Activated CD8-positive, alpha-beta T cell treated with anti-CD3 and anti-CD28 coated beads for 36 hours (primary cell): Measurements from ENCODE around the gene TRIM27. TPM values are rescaled to one million over a fixed set of nuclear protein-coding genes. Genes with fewer than 3 reads are reported as not detected.

Experiments used
- ATAC-seq: fragments of 200-7000 bp; cut with Tn5 transposase; one replicate; pipeline ENCODE4 v1.10.0; 2021; ENCODE audit warnings: mild to moderate bottlenecking, moderate library complexity
- CTCF ChIA-PET: fragments of 350-600 bp; sonication (Branson Sonifier 250); formaldehyde crosslinking; loops from one replicate; lab custom pipeline; 2021; ENCODE audit warnings: antibody characterized with exemption; lab: Charles Lee
- POLR2A ChIA-PET: fragments of 350-600 bp; sonication (Branson Sonifier 250); formaldehyde crosslinking; loops from one replicate; lab custom pipeline; 2021; ENCODE audit warnings: antibody characterized with exemption; lab: Charles Lee
- DNase-seq: peaks from one replicate; pipeline ENCODE4 v3.0.0-alpha.2; 2020
- H3K27ac Mint-ChIP-seq: one replicate; pipeline ENCODE4 v1.8.0; 2021; ENCODE audit warnings: mild to moderate bottlenecking, mixed read lengths
- H3K27me3 Mint-ChIP-seq: one replicate; pipeline ENCODE4 v1.8.0; 2021; ENCODE audit warnings: mixed read lengths
- H3K36me3 Mint-ChIP-seq: one replicate; pipeline ENCODE4 v1.8.0; 2021; ENCODE audit warnings: low read depth, mixed read lengths
- H3K4me1 Mint-ChIP-seq: one replicate; pipeline ENCODE4 v1.8.0; 2021; ENCODE audit warnings: low read depth, mixed read lengths
- H3K4me3 Mint-ChIP-seq: one replicate; pipeline ENCODE4 v1.8.0; 2021; ENCODE audit warnings: mild to moderate bottlenecking, moderate library complexity, mixed read lengths
- H3K9me3 Mint-ChIP-seq: one replicate; pipeline ENCODE4 v1.8.0; 2021; ENCODE audit warnings: mixed read lengths
- intact Hi-C: fragments of 100-400 bp; cut with micrococcal nuclease; formaldehyde crosslinking; loops from one replicate; pipeline ENCODE4 v1.10.0; 2022
- total RNA-seq, 2 experiments: library from RNA; stranded (reverse); gene quantifications; one replicate each; pipeline ENCODE4 v1.2.3, GENCODE V29; 2021
- TF ChIP-seq, protein P1 (sequence below): fragments of 200-600 bp; IDR thresholded peaks from one replicate; pipeline ENCODE4 v1.8.0; 2022; ENCODE audit warnings: antibody characterized with exemption, mild to moderate bottlenecking

TRIM27 gene
- total RNA-seq, 2 experiments from 2014 or later = 45.6 to 46.4 TPM

DNA sequence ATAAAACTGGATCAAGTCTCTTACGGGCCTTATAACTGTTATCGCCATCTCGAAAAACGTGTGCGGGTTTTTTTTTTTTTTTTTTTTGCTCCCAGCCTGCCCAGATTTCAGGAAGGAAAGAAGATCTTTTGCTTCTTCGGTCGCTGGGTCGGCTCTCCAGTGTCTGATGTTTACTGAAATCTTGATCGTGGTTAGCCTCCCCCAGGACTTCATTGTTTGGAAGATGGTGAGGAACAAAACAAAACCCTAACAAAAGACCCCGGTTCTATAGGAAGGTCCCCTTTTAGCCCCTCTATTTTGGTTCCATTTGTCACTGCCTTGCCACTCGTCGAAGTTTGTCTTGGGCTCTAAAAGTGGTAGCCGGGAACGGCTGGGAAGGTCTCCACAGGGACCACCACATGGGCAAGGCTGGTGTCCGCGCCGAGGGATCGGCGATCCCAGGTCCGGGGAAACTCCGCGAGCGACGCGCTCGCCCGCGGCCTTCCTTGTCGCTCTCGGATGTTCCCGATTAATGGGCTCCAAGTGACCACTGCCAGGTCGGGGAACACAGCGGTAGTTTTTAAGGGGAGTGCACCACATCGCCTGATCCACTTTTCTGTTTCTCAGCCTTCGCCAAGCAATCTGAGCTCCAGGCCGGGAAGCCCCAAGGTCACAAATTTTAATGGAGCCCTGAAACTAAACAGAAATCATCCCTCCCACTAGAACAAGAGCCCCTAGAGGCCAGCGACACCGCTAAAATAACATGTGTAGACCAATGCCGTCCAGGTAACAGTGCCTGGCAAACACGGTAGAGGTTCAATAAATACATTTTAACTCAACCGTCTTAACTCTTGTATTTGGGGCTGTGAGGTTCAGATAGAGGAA, 27.0 kb downstream of the TRIM27 start:
- H3K4me1 Mint-ChIP-seq = peaks cover 5% of the 10 kb centered on the region
- TF ChIP-seq, protein P1, sequence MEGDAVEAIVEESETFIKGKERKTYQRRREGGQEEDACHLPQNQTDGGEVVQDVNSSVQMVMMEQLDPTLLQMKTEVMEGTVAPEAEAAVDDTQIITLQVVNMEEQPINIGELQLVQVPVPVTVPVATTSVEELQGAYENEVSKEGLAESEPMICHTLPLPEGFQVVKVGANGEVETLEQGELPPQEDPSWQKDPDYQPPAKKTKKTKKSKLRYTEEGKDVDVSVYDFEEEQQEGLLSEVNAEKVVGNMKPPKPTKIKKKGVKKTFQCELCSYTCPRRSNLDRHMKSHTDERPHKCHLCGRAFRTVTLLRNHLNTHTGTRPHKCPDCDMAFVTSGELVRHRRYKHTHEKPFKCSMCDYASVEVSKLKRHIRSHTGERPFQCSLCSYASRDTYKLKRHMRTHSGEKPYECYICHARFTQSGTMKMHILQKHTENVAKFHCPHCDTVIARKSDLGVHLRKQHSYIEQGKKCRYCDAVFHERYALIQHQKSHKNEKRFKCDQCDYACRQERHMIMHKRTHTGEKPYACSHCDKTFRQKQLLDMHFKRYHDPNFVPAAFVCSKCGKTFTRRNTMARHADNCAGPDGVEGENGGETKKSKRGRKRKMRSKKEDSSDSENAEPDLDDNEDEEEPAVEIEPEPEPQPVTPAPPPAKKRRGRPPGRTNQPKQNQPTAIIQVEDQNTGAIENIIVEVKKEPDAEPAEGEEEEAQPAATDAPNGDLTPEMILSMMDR = no peak
- DNase-seq (peak; percentile 75), ATAC-seq (peak; percentile 30)
- ChIA-PET POLR2A (interaction anchor here (0.9 to 4.4 kb wide), 6 partner anchors 12 to 1742 kb away, joined by 3 to 33 read pairs (median 6); partner anchors contain the start of gene TRIM27), CTCF (interaction anchor here (1.0 to 4.9 kb wide), 8 partner anchors 9 to 59 kb away, joined by 3 to 21 read pairs (median 4); no protein-coding TSS in a partner anchor)
- H3K4me3 Mint-ChIP-seq = peak overlapping the region; percentile 96
- H3K36me3 Mint-ChIP-seq = peaks cover 20% of the 10 kb centered on the region
- H3K27ac Mint-ChIP-seq = peak overlapping the region; percentile 95
- H3K27me3 Mint-ChIP-seq = peaks cover 2% of the 10 kb centered on the region
- no peaks in the 10 kb centered on the region for H3K9me3 Mint-ChIP-seq
- intact Hi-C loops = loop anchor here (2.0 to 5.0 kb wide), 2 partner anchors 44 to 59 kb away; no protein-coding TSS in a partner anchor

DNA sequence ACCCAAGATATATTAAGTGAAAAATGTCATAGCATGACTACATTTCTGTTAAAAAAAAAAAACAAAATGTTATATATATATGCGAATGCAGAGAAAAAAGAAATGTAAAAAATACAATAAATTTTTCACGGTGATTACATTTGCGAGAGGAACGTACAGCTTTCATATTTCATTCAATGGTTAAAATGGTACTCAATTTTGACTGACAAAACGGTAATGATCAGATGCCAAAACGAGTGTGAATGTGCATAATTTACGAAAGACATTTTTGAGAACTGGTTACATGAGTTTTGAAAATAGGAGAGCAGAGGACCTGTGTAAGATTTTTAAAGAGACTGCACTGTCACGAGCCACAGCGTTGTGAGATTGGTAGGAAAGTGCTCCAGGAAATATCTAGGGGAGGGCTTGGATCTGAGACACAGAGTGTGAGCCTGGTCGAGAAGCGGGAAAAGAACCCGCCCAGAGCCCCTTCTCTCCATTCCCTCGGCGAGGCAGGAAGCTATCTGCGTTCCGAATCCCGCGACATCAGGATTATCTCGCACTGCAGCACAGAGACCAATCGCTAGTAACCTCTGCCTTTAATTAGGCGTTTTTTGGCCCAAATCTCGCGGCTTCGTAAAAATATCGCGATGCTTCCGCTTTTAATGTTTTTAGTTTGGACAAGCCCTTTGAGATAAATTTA, 28.5 kb downstream of the TRIM27 start:
- POLR2A ChIA-PET = interaction anchor here (0.6 to 4.4 kb wide), 12 partner anchors 10 to 1301 kb away, joined by 3 to 33 read pairs (median 6); partner anchors contain the start of gene TRIM27
- Mint-ChIP-seq H3K36me3 (peaks cover 9% of the 10 kb centered on the region), H3K27ac (peak overlapping the region; percentile 95), H3K4me3 (peak overlapping the region; percentile 96), H3K9me3 (no peaks in the 10 kb centered on the region), H3K4me1 (peaks cover 5% of the 10 kb centered on the region), H3K27me3 (peaks cover 2% of the 10 kb centered on the region)
- CTCF ChIA-PET = interaction anchor here (0.6 to 4.9 kb wide), 4 partner anchors 10 to 1136 kb away, joined by 3 to 21 read pairs (median 4); no protein-coding TSS in a partner anchor
- TF ChIP-seq, protein P1 = no peak
- intact Hi-C loops = loop anchor here (5.0 kb wide), 1 partner anchor 58 kb away; no protein-coding TSS in a partner anchor
- ATAC-seq = peak; percentile 79
- DNase-seq = peak; percentile 98

DNA sequence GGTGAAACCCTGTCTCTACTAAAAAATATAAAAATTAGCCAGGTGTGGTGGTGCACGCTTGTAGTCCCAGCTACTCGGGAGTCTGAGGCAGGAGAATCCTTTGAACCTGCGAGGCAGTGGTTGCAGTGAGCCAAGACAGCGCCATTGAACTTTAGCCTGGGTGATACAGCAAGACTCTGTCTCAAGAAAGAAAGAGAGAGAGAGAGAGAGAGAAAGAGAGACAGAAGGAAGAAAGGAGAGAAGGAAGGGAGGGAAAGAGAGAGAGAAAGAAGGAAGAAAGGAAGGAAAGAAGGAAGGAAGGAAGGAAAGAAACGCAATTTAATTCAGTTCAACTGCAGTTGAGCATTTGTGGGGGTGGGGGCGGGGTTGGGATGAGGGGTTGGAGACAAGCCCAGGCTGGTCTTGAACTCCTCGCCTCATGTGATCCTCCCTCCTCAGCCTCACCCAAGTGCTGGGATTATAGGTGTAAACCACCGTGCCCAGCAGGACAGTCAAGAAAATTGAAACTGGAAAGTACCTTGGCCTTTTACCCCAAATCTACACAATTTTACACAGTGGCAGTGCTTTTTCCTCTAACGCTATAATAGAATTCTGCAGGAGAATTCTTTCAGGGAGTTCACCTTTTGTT, 30.5 kb downstream of the TRIM27 start:
- ATAC-seq (no peak), DNase-seq (no peak)
- Mint-ChIP-seq H3K27ac (no peak overlapping the region), H3K4me3 (no peak overlapping the region), H3K27me3 (peaks cover 2% of the 10 kb centered on the region), H3K36me3 (peaks cover 2% of the 10 kb centered on the region), H3K4me1 (peaks cover 3% of the 10 kb centered on the region), H3K9me3 (no peaks in the 10 kb centered on the region)
- ChIA-PET POLR2A (interaction anchor here (1.1 to 4.4 kb wide), 2 partner anchors 9 to 30 kb away, joined by 6 to 33 read pairs; partner anchors contain the start of gene TRIM27), CTCF (interaction anchor here (4.9 kb wide), 1 partner anchor 8 kb away, joined by 21 read pairs; no protein-coding TSS in a partner anchor)
- intact Hi-C loops = no loop called here
- TF ChIP-seq, protein P1 = no peak

DNA sequence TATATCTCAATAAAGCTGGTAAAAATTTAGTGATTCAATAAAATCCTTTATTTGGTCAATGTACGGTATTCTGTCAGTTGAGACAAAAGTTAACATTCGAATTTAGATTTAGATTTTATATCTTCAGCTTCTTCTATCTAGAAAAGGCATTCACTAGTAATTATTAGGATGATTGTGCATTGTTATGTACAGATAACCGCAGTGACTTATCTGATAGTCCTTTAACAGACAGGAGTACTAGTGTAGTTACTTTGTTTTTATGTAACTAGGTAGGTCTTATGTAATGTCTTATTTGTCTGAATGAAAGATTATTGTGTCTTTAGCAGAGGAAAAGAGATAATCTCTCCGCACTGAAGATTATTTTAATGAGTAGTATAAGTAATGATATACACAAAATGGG, 31.3 kb downstream of the TRIM27 start:
- ATAC-seq = no peak
- Mint-ChIP-seq H3K4me3 (no peak overlapping the region), H3K27me3 (peaks cover 2% of the 10 kb centered on the region), H3K4me1 (peaks cover 2% of the 10 kb centered on the region), H3K27ac (no peak overlapping the region), H3K9me3 (no peaks in the 10 kb centered on the region), H3K36me3 (peaks cover 2% of the 10 kb centered on the region)
- CTCF ChIA-PET = interaction anchor here (4.9 kb wide), 1 partner anchor 7 kb away, joined by 21 read pairs; no protein-coding TSS in a partner anchor
- POLR2A ChIA-PET = interaction anchor here (0.9 kb wide), 1 partner anchor 11 kb away, joined by 3 read pairs; no protein-coding TSS in a partner anchor
- DNase-seq = no peak
- TF ChIP-seq, protein P1 = no peak
- intact Hi-C loops = no loop called here
